ENCODE results near the gene HTR1D.

The HTR1D gene

GRCh38 chr1:23188434-23188884 is 28.8 kb downstream of the HTR1D start:
- Histone ChIP-seq H3K79me2 (ENCODE audit: insufficient read depth, low read length) (no peaks in the 10 kb centered on the region), H3K36me3 (ENCODE audit: insufficient read depth, low read length) (no peaks in the 10 kb centered on the region), H3K27me3 (ENCODE audit: insufficient read depth, low read length, poor library complexity) (no peaks in the 10 kb centered on the region), H3K4me3 (ENCODE audit: low read depth in 1 of 2, low read length in 2 of 2) (no peak overlapping the region), H3K27ac (ENCODE audit: low read length) (no peak overlapping the region), H4K20me1 (ENCODE audit: insufficient read depth, low read length) (peaks cover 5% of the 10 kb centered on the region; the same call in 1 of the 2 replicates), H3K4me1 (ENCODE audit: insufficient read depth, low read length) (peaks cover 4% of the 10 kb centered on the region), H2AFZ (ENCODE audit: low read depth, low read length) (no peak overlapping the region), H3K4me2 (ENCODE audit: insufficient read depth, low read length) (no peak overlapping the region), H3K9me3 (ENCODE audit: insufficient read depth, low read length, severe bottlenecking) (no peaks in the 10 kb centered on the region), H3K9ac (ENCODE audit: low read depth, low read length) (no peak overlapping the region)
- no peak for TF ChIP-seq EZH2 (IDR thresholded peaks at IDR 0.05; ENCODE audit: borderline replicate concordance, low read depth, low read length, severe bottlenecking)
- no peak for TF ChIP-seq CTCF (IDR thresholded peaks at IDR 0.05; ENCODE audit: borderline replicate concordance, extremely low read depth, low read length, poor library complexity, severe bottlenecking)
- ATAC-seq (ENCODE audit: insufficient read depth, low read depth): no peak
- no peak for DNase-seq

DNA sequence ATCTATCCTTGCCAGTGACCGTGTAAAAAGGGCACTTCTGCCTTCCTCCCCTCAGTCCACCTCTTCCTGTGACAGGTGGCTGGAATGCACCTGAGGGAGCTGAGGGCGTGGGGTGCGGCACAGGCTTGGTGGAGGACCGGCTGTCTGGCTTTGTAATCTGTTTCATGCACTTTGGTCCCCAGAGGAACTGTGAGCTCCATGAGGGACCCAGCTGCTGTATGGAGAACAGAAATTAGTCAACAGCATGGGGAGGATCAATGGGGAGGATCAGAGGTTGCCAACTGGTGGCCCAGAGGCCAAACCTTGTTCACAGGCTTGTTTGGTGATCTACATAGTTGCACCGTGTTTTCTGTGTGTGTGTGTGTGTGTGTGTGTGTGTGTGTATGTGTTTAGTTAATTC is 29.7 kb downstream of the HTR1D start:
- no peak overlapping the region for H3K4me2 ChIP-seq (ENCODE audit: insufficient read depth, low read length)
- DNase-seq (no peak), ATAC-seq (ENCODE audit: insufficient read depth, low read depth) (no peak)
- H3K4me1 ChIP-seq (ENCODE audit: insufficient read depth, low read length): peaks cover 4% of the 10 kb centered on the region
- H3K27me3 ChIP-seq (ENCODE audit: insufficient read depth, low read length, poor library complexity): peaks cover 4% of the 10 kb centered on the region
- TF ChIP-seq EZH2 (IDR thresholded peaks at IDR 0.05; ENCODE audit: borderline replicate concordance, low read depth, low read length, severe bottlenecking): no peak
- no peak for TF ChIP-seq CTCF (IDR thresholded peaks at IDR 0.05; ENCODE audit: borderline replicate concordance, extremely low read depth, low read length, poor library complexity, severe bottlenecking)
- H2AFZ ChIP-seq (ENCODE audit: low read depth, low read length): no peak overlapping the region
- no peaks in the 10 kb centered on the region for H3K79me2 ChIP-seq (ENCODE audit: insufficient read depth, low read length)
- no peak overlapping the region for H3K4me3 ChIP-seq (ENCODE audit: low read depth in 1 of 2, low read length in 2 of 2)
- peaks cover 5% of the 10 kb centered on the region; the same call in 1 of the 2 replicates for H4K20me1 ChIP-seq (ENCODE audit: insufficient read depth, low read length)
- no peaks in the 10 kb centered on the region for H3K36me3 ChIP-seq (ENCODE audit: insufficient read depth, low read length)
- no peaks in the 10 kb centered on the region for H3K9me3 ChIP-seq (ENCODE audit: insufficient read depth, low read length, severe bottlenecking)
- H3K27ac ChIP-seq (ENCODE audit: low read length): no peak overlapping the region
- H3K9ac ChIP-seq (ENCODE audit: low read depth, low read length): no peak overlapping the region

- H3K27ac ChIP-seq (ENCODE audit: low read length): no peak overlapping the region
Measured at GRCh38 chr1:23185381-23185780, 31.9 kb downstream of the HTR1D start.

More at GRCh38 chr1:23185381-23185780, 31.9 kb downstream of the HTR1D start:
- H3K9ac ChIP-seq (ENCODE audit: low read depth, low read length): no peak overlapping the region
- no peak overlapping the region for H3K4me2 ChIP-seq (ENCODE audit: insufficient read depth, low read length)
- H3K79me2 ChIP-seq (ENCODE audit: insufficient read depth, low read length): no peaks in the 10 kb centered on the region
- H3K27me3 ChIP-seq (ENCODE audit: insufficient read depth, low read length, poor library complexity): peaks cover 4% of the 10 kb centered on the region
- peaks cover 4% of the 10 kb centered on the region for H3K4me1 ChIP-seq (ENCODE audit: insufficient read depth, low read length)
- no peaks in the 10 kb centered on the region for H3K36me3 ChIP-seq (ENCODE audit: insufficient read depth, low read length)
- H2AFZ ChIP-seq (ENCODE audit: low read depth, low read length): no peak overlapping the region
- H4K20me1 ChIP-seq (ENCODE audit: insufficient read depth, low read length): peaks cover 5% of the 10 kb centered on the region; the same call in 1 of the 2 replicates
- TF ChIP-seq CTCF (IDR thresholded peaks at IDR 0.05; ENCODE audit: borderline replicate concordance, extremely low read depth, low read length, poor library complexity, severe bottlenecking) (no peak), EZH2 (IDR thresholded peaks at IDR 0.05; ENCODE audit: borderline replicate concordance, low read depth, low read length, severe bottlenecking) (no peak)
- DNase-seq: no peak
- H3K9me3 ChIP-seq (ENCODE audit: insufficient read depth, low read length, severe bottlenecking): no peaks in the 10 kb centered on the region
- H3K4me3 ChIP-seq (ENCODE audit: low read depth in 1 of 2, low read length in 2 of 2): no peak overlapping the region
- ATAC-seq (ENCODE audit: insufficient read depth, low read depth): no peak

Measured in DND-41 (cell line).